ENCODE measurements around the gene TARBP1.

- TF ChIP-seq REST (IDR thresholded peaks at IDR 0.05; ENCODE audit: borderline replicate concordance) (no peak), CTCF (IDR thresholded peaks at IDR 0.05; ENCODE audit: poor library complexity, severe bottlenecking) (no peak), POLR2AphosphoS5 (IDR thresholded peaks at IDR 0.05) (no peak)
Observed at GRCh38 chr1:234469376-234469775, 9.6 kb downstream of the TARBP1 start.
